Measurements from ENCODE around the gene TBX21.

Gene TBX21

GRCh38 chr17:47704116-47704515, 28.9 kb upstream of the TBX21 start:
- no peak for TF ChIP-seq CTCF (IDR thresholded peaks at IDR 0.05; ENCODE audit: insufficient read depth, low read depth, low read length, missing control alignments)

DNA sequence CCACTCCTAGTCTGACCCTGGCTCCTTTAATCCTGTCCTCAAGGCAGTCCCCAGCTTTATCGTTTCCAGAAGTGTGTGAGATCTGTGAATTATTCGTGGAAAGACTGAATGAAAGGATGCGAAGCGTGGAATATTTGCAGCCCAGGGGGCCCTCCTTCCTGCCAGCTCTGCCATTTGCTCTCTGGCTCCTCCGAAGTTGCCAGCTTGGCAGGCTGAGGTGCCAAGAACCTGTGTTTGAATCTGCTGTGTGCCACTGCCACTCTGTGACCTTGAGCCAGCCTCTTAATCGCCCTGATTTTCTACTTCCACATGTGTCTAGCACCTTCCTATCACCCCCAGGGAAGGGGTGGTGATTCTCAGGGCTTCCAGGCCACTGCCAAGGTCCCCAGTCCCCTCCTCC, 28.3 kb upstream of the TBX21 start:
- no peak overlapping the region for H3K4me3 ChIP-seq (ENCODE audit: low read length)
- TF ChIP-seq CTCF (IDR thresholded peaks at IDR 0.05; ENCODE audit: insufficient read depth, low read depth, low read length, missing control alignments): no peak
- no peak for DNase-seq (ENCODE audit: low read depth)

More at GRCh38 chr17:47704116-47704515, 28.9 kb upstream of the TBX21 start:
- no peak overlapping the region for H3K4me3 ChIP-seq (ENCODE audit: low read length)
- no peak for DNase-seq (ENCODE audit: low read depth)

- no peak overlapping the region for H3K4me3 ChIP-seq (ENCODE audit: low read length)
- TF ChIP-seq CTCF (IDR thresholded peaks at IDR 0.05; ENCODE audit: insufficient read depth, low read depth, low read length, missing control alignments): no peak
- no peak for DNase-seq (ENCODE audit: low read depth)
Observed at GRCh38 chr17:47705536-47706530, 27.2 kb upstream of the TBX21 start.

- no peak overlapping the region for H3K4me3 ChIP-seq (ENCODE audit: low read length)
- TF ChIP-seq CTCF (IDR thresholded peaks at IDR 0.05; ENCODE audit: insufficient read depth, low read depth, low read length, missing control alignments): no peak
- DNase-seq (ENCODE audit: low read depth): no peak
Observed at GRCh38 chr17:47707056-47707804, 25.8 kb upstream of the TBX21 start.

GRCh38 chr17:47707884-47708283, 25.2 kb upstream of the TBX21 start:
- no peak overlapping the region for H3K4me3 ChIP-seq (ENCODE audit: low read length)
- no peak for DNase-seq (ENCODE audit: low read depth)
- TF ChIP-seq CTCF (IDR thresholded peaks at IDR 0.05; ENCODE audit: insufficient read depth, low read depth, low read length, missing control alignments): no peak

- no peak overlapping the region for H3K4me3 ChIP-seq (ENCODE audit: low read length)
- no peak for TF ChIP-seq CTCF (IDR thresholded peaks at IDR 0.05; ENCODE audit: insufficient read depth, low read depth, low read length, missing control alignments)
- no peak for DNase-seq (ENCODE audit: low read depth)
Observed at GRCh38 chr17:47708312-47708863, 24.6 kb upstream of the TBX21 start.
